SU-DHL-6 (cell line): ENCODE data around the gene BRMS1L.

Experiments used
- H2AFZ ChIP-seq: fragments of 200-600 bp; sonication (generic); 2 replicates; pipeline ENCODE4 v1.6.1; 2014; ENCODE audit warnings: low read depth, mild to moderate bottlenecking, moderate library complexity, mixed read lengths, antibody characterized with exemption, low read length; ENCODE audit not compliant: severe bottlenecking
- H3F3A ChIP-seq: fragments of 200-600 bp; shearing (Covaris generic); 2 replicates; pipeline ENCODE4 v1.6.0; 2016; ENCODE audit warnings: antibody characterized with exemption, mild to moderate bottlenecking; ENCODE audit not compliant: insufficient read depth
- H3K27ac ChIP-seq: fragments of 200-600 bp; sonication (generic); 2 replicates; pipeline ENCODE4 v1.5.1; 2016; ENCODE audit warnings: low read depth, mild to moderate bottlenecking, low read length, moderate library complexity, mixed read lengths
- H3K27me3 ChIP-seq: fragments of 200-600 bp; sonication (generic), shearing (Covaris generic); 2 replicates; pipeline ENCODE4 v1.6.0; 2014; ENCODE audit warnings: mild to moderate bottlenecking, low read length
- H3K36me3 ChIP-seq: fragments of 200-600 bp; sonication (generic); 2 replicates; pipeline ENCODE4 v1.6.1; 2014; ENCODE audit warnings: mild to moderate bottlenecking, low read length, mixed read lengths
- H3K4me2 ChIP-seq: fragments of 300-600, 200-600 bp; shearing (Covaris generic), sonication (generic); 2 replicates; pipeline ENCODE4 v1.6.0; 2014; ENCODE audit warnings: low read length, low read depth, mild to moderate bottlenecking; ENCODE audit not compliant: poor library complexity, severe bottlenecking
- H3K4me3 ChIP-seq: fragments of 200-600 bp; sonication (generic); 2 replicates; pipeline ENCODE4 v1.5.1; 2014; ENCODE audit warnings: antibody characterized with exemption, low read length, mild to moderate bottlenecking, mixed read lengths; ENCODE audit not compliant: insufficient read depth, poor library complexity, severe bottlenecking
- H3K79me2 ChIP-seq: fragments of 200-600 bp; sonication (generic); 2 replicates; pipeline ENCODE4 v1.6.1; 2014; ENCODE audit warnings: mild to moderate bottlenecking, low read length, moderate library complexity; ENCODE audit not compliant: insufficient read depth
- H3K9ac ChIP-seq: fragments of 200-600 bp; sonication (generic); 2 replicates; pipeline ENCODE4 v1.7.0; 2014; ENCODE audit warnings: mild to moderate bottlenecking, low read length
- H3K9me2 ChIP-seq: fragments of 200-600 bp; sonication (generic); replicated peaks from 2 replicates; pipeline ENCODE4 v1.6.1; 2014; ENCODE audit warnings: low read length; ENCODE audit not compliant: insufficient read depth
- H3K9me3 ChIP-seq: fragments of 200-600 bp; sonication (generic); 2 replicates; pipeline ENCODE4 v1.6.1; 2014; ENCODE audit warnings: low read length, mixed read lengths; ENCODE audit not compliant: insufficient read depth
- H4K20me1 ChIP-seq: fragments of 200-600 bp; sonication (generic); 2 replicates; pipeline ENCODE4 v1.6.1; 2014; ENCODE audit warnings: low read depth, mild to moderate bottlenecking, antibody characterized with exemption, low read length, moderate library complexity, mixed read lengths
- EZH2phosphoT487 ChIP-seq: fragments of 200-600 bp; sonication (generic), shearing (Covaris generic); conservative IDR thresholded peaks from 2 replicates; pipeline ENCODE4 v1.6.1; 2018; ENCODE audit warnings: mild to moderate bottlenecking, antibody characterized with exemption, low read length, moderate library complexity, mixed read lengths
- TF ChIP-seq, protein P1 (sequence below): fragments of 200-600 bp; sonication (generic); IDR thresholded peaks from one replicate; pipeline ENCODE4 v1.5.1; 2017; ENCODE audit warnings: antibody characterized with exemption, mild to moderate bottlenecking, low read length, moderate library complexity; ENCODE audit not compliant: insufficient read depth, poor library complexity, severe bottlenecking

Gene BRMS1L

DNA sequence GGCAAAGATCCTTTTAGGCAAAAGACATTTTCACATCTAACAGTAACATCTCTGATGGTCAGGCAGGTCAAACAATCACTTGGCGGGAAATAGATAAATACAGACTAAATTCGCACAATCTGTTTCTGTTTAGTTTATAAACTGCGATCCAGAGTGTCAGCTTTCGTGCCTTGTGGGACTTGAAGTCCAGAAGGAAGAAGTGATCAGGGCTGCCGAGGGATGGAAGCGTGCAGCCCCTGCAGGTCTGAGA, 245 bp upstream of the BRMS1L start:
- Histone ChIP-seq H3F3A (peaks cover 15% of the 10 kb centered on the region), H3K27me3 (no peaks in the 10 kb centered on the region), H3K36me3 (no peaks in the 10 kb centered on the region), H3K4me2 (peak overlapping the region; percentile 98), H4K20me1 (no peaks in the 10 kb centered on the region), H3K9ac (peak overlapping the region; percentile 80), H3K79me2 (peaks cover 19% of the 10 kb centered on the region), H3K9me3 (no peaks in the 10 kb centered on the region), H2AFZ (peak overlapping the region; percentile 88), H3K27ac (0 out of 2 replicates have a peak overlapping the region, but pooled peaks have one; percentile 11), H3K4me3 (peak overlapping the region; percentile 65), H3K9me2 (no peaks in the 10 kb centered on the region)
- no peak for TF ChIP-seq EZH2phosphoT487
- TF ChIP-seq, protein P1, sequence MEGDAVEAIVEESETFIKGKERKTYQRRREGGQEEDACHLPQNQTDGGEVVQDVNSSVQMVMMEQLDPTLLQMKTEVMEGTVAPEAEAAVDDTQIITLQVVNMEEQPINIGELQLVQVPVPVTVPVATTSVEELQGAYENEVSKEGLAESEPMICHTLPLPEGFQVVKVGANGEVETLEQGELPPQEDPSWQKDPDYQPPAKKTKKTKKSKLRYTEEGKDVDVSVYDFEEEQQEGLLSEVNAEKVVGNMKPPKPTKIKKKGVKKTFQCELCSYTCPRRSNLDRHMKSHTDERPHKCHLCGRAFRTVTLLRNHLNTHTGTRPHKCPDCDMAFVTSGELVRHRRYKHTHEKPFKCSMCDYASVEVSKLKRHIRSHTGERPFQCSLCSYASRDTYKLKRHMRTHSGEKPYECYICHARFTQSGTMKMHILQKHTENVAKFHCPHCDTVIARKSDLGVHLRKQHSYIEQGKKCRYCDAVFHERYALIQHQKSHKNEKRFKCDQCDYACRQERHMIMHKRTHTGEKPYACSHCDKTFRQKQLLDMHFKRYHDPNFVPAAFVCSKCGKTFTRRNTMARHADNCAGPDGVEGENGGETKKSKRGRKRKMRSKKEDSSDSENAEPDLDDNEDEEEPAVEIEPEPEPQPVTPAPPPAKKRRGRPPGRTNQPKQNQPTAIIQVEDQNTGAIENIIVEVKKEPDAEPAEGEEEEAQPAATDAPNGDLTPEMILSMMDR = no peak

DNA sequence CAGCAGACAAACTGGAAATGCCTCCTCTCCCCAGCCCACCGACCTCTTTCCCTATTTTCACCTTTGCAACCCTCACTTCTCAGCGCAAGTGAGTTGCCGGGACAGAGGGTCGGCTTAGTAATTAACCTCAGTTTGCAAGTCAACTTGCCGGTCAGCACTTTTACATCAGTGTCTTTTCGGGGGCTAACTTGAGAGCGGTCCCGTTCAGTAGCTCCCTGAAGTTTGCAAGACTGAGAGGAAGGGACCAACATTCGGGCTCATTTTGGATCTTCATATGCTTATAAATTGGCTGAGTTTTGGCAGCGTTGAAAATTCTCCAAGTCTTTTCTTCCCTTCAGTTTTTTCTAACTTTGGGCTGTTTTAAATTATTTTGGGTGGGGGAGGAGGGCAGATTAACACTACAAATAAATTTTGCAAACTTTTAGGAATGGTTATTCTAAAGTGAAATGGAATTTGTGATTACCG, 846 bp downstream of the BRMS1L start:
- Histone ChIP-seq H3K4me2 (peak overlapping the region; percentile 86), H3K9ac (peak overlapping the region; percentile 80), H3F3A (peaks cover 15% of the 10 kb centered on the region), H3K27me3 (no peaks in the 10 kb centered on the region), H3K9me2 (no peaks in the 10 kb centered on the region), H4K20me1 (no peaks in the 10 kb centered on the region), H3K27ac (no peak overlapping the region; the same call in 1 of the 2 replicates), H2AFZ (peak overlapping the region; percentile 69), H3K4me3 (peak overlapping the region; percentile 80), H3K36me3 (no peaks in the 10 kb centered on the region), H3K9me3 (no peaks in the 10 kb centered on the region), H3K79me2 (peaks cover 19% of the 10 kb centered on the region)
- TF ChIP-seq EZH2phosphoT487 = no peak
- TF ChIP-seq, protein P1 = no peak

DNA sequence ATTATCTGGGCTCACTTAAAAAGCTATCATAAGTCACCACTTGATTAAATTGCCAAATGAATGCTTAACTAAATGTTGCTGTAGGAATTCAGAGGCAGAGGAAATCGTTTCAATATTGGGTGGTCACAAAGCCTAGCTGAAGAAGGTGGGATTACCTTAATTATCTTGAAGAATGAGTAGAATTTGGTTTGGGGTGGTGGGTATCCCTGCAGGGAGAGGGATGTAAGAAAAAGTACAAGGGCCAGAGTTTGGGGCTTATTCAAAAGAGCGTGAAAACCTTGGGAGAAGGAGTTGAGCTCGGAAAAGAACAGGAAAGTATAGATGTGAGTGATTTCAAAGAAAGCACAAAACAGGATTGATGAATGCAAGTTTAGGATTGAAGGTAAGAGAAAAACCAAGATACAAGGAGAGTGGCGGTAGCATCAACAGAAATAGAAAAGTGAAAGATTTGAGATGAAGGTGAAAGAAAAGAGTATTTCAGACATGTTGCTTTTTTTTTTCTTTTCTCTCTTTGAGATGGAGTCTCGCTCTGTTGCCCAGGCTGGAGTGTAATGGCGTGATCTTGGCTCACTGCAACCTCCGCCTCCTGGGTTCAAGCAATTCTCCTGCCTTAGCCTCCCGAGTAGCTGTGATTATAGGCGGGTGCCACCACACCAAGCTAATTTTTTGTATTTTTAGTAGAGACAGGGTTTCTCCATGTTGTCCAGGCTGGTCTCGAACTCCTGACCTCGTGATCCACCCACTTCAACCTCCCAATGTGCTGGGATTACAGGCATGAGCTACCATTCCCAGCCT, 1.7 kb downstream of the BRMS1L start:
- H4K20me1 ChIP-seq = no peaks in the 10 kb centered on the region
- no peaks in the 10 kb centered on the region for H3K27me3 ChIP-seq
- H3K79me2 ChIP-seq = peaks cover 19% of the 10 kb centered on the region
- H3K9me3 ChIP-seq = no peaks in the 10 kb centered on the region
- peak overlapping the region; percentile 80 for H3K4me3 ChIP-seq
- H3K9me2 ChIP-seq = no peaks in the 10 kb centered on the region
- H3K36me3 ChIP-seq = peaks cover 2% of the 10 kb centered on the region; the same call in 1 of the 2 replicates
- H3K27ac ChIP-seq = no peak overlapping the region
- TF ChIP-seq EZH2phosphoT487 = no peak
- TF ChIP-seq, protein P1 = no peak
- peaks cover 7% of the 10 kb centered on the region; the same call in 1 of the 2 replicates for H3F3A ChIP-seq
- H3K9ac ChIP-seq = peak overlapping the region; percentile 80
- no peak overlapping the region for H2AFZ ChIP-seq
- peak overlapping the region; percentile 86 for H3K4me2 ChIP-seq
